Left cardiac atrium (tissue), 4 donors: ENCODE results near the gene MYH9. TPM values are rescaled to one million over a fixed set of nuclear protein-coding genes. Genes with fewer than 3 reads are reported as not detected.
A peak's percentile ranks its signal among the peaks of the same experiment; 100 is the strongest.
"Not testable (repeated sequence)": the region's sequence is repeated elsewhere in the genome, so short reads cannot be mapped to it uniquely, and the experiment has no call there.

Experiments used
- ATAC-seq, 2 donors: fragments of 200-7000 bp; cut with Tn5 transposase; one replicate each; pipeline ENCODE4 v1.9.1; 2020; ENCODE audit warnings: mild to moderate bottlenecking in 2 of 2, moderate library complexity in 2 of 2
- DNase-seq: peaks from one replicate; pipeline ENCODE4 v3.0.0-alpha.2; 2020
- intact Hi-C, 2 donors: fragments of 100-400 bp; cut with DNase I; formaldehyde crosslinking; loops; one replicate each; pipeline versions ENCODE4 v1.14.1 to v1.15.1; 2022 to 2023
- total RNA-seq, 2 donors: library from RNA; stranded (reverse); fragmentation: NEBNext Ultra II Directional; extraction: Animal tissue kit (Norgen Biotek cat#: 25700); gene quantifications; one replicate each; pipeline ENCODE4 v1.2.1, GENCODE V29; 2021
- donor health status: DM: no; HTN: yes; CAD: no.
- donor health status: DM: no; HTN: yes; CAD: no; lungs with severe emphysema.
- donor health status: DM: yes; HTN: yes; CAD: no.
- donor health status: Dilated cardiomyopathy.

MYH9 gene
- total RNA-seq, 2 donors from 2014 or later = 225 to 367 TPM

DNA sequence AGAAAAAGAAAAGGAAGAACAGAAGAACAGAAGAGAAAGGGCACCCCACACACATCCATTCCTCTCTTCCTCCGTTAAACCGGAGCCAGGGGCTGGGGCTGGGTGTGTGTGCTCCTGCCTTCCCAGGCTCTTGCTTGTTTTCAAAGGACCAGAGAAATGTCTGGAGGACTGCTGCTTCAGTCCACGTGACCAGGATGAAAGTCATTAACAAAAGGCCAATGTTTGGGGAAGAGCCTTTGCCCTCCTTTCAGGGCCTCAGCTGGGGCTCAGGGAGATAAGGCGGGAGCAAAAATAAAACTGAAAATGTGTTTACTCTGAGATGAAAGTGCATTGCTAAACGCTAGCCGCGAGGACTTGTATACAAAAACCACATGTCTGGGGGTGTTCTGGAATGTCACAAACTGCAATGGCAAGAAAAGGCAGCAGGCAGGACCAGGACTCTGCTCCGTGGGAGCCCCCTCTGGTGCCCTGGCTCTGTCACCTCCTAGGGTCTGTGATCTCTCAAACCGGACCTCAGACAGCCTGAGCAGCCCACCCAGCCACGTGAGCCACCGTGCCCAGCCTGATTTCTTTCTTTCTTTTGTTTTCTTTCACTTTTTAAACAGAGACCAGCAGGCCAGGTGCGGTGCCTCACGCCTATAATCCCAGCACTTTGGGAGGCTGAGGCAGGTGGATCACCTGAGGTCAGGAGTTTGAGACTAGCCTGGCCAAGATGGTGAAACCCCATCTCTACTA lies 31.6 kb upstream of the MYH9 start:
- ATAC-seq = peak; percentile 69 to 79
- peak; percentile 37 for DNase-seq
- intact Hi-C loops = loop anchor here in 1 of 2 donors (5.0 kb wide), 1 partner anchor 33 kb away; no protein-coding TSS in a partner anchor

DNA sequence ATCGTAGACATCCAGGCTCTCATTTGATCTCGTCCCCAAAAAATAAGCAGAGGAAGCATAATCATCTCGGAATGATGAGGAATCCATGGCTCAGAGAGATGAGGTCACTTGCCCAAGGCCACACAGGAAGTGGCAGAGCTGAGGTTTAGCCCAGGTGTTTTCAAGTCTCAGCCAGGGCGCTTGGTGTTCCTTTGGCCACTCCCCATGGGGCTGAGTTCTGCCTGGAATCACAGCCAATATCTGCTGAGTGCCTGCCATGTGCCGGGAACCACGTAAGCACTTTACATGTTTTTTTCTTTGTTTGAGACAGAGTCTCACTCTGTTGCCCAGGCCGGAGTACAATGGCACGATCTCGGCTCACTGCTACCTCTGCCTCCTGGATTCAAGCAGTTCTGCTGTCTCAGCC lies 29.5 kb upstream of the MYH9 start:
- DNase-seq = no peak
- intact Hi-C loops = loop anchor here in 1 of 2 donors (5.0 kb wide), 1 partner anchor 35 kb away; no protein-coding TSS in a partner anchor
- ATAC-seq = no peak

- intact Hi-C loops = loop anchor here in 1 of 2 donors (5.0 kb wide), 1 partner anchor 37 kb away; no protein-coding TSS in a partner anchor
- no peak for DNase-seq
Measured at GRCh38 chr22:36415415-36416168, 27.8 kb upstream of the MYH9 start.

GRCh38 chr22:36413022-36413775 lies 25.4 kb upstream of the MYH9 start:
- peak in 1 of 2 donors; percentile 67 for ATAC-seq
- no peak for DNase-seq
- intact Hi-C loops = no loop called here

More at GRCh38 chr22:36415415-36416168, 27.8 kb upstream of the MYH9 start:
- no peak for ATAC-seq

DNA sequence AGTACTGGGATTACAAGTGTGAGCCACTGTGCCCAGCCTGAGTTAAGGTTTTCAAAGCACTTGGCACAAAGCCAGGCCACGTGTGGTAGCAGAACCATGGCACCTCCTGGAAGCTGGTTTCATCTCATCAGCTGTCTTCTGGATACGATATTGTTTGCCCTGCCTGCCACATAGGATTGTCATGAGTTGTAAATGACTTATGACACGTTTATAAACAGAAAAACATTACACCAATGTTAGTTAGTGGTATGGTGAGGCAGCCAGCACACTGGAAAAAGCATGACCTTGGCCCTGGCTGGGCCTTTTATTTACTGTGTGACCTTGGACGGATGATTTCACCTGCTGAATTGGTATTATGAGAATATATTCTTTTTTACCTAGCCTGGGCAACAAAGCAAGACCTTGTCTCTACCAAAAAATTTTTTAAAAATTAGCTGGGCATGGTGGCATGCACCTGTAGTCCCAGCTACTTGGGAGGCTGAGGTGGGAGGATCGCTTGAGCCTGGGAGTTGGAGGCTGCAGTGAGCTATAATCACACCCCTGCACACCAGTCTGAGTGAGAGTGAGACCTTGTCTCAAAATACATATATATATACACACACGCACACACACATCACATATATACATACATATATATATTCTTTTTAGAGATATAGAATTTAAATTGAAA lies 24.0 kb upstream of the MYH9 start:
- ATAC-seq (no peak), DNase-seq (no peak)
- intact Hi-C loops = no loop called here

DNA sequence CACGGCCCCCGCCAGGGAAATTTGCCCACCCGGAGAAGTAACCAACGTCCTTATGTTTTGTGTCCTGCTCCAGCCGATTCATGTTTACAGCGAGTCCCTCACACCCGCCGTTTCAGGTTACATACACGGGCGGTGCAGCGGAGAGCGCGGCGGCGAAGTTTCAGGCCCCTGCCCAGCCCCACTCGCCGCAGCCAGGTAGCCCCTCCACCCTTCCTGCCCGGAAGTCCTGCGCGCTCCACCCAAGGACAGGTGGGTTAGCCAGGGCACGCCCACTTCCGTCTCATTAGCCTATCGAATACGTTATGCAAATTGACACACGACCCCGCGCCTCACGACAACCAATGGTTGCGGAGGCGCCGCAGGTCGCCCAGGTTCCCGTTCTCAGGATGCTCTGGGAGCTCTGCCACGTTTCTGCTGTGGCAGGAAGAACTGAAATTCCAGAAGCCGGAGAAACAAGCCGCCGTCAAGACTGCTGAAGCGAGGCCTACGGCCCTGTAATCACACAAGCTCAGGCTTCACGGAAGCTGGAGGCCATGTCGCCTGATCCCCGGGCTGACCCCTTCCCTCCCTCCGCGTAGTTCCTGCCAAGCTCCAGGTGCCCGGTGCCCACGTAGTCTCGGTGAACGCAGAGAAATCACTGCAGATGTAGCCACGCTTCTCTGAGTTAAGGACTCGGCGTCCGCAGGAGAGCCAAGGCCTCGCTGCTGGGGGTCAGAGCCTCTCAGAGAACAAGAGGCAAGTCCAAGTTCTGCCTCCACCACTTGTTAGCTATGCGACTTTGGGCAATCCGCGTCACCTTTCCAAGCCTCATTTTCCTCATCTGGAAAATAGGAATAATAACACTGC lies 22.4 kb upstream of the MYH9 start:
- ATAC-seq (peak; percentile 87 to 94), DNase-seq (peak; percentile 86)
- intact Hi-C loops = no loop called here

DNA sequence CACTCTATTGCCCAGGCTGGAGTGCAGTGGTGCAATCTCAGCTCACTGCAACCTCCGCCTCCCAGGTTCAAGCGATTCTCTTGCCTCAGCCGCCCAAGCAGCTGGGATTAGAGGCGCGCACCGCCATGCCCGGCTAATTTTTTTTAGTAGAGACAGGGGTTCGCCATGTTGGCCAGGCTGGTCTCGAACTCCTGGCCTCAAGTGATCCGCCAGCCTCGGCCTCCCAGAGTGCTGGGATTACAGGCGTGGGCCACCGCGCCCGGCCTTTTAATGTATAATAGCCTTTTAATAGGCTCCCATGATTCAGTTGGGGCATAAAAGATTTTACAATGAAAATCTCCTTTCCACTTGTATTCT lies 21.8 kb upstream of the MYH9 start:
- peak in 1 of 2 donors; percentile 2 for ATAC-seq
- DNase-seq, intact Hi-C loops: not testable (repeated sequence)

DNA sequence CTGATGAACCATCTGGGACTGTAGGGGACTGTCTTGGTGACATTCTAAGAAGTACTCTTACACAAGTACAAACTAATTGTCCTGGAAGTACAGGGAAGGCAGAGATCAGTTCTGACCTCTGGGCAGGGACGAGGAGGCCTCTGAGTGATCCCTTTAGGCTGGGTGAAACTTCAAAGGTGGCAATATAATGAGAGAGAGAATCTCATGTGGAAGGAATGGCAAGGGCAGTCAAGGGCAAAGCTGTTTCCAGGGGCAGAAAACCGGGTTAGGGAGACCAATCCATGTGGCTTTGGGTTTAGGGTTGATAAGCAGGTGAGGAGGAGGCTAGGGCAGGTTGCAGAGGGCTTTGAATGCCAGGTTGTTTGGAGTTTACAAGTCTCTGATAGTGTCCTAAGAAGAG lies 21.3 kb upstream of the MYH9 start:
- ATAC-seq = no peak
- intact Hi-C loops = no loop called here
- no peak for DNase-seq

DNA sequence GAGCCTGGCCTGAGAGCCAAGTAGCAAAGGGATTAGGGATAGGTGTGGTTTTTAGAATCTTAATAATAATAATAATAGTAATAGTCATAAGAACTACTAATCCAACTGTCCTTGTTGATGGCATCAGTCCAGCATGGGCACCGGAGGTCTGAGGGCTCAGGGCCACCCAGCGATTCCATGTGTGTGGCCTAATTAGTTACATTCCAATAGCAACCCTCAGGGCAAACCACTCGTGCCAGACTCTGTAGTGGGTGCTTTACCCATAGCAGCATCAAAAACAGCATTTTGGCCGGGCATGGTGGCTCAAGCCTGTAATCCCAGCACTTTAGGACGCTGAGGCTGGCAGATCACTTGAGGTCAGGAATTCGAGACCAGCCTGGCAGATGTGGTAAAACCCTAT lies 19.0 kb upstream of the MYH9 start:
- ATAC-seq (no peak), DNase-seq (no peak)
- intact Hi-C loops = no loop called here

DNA sequence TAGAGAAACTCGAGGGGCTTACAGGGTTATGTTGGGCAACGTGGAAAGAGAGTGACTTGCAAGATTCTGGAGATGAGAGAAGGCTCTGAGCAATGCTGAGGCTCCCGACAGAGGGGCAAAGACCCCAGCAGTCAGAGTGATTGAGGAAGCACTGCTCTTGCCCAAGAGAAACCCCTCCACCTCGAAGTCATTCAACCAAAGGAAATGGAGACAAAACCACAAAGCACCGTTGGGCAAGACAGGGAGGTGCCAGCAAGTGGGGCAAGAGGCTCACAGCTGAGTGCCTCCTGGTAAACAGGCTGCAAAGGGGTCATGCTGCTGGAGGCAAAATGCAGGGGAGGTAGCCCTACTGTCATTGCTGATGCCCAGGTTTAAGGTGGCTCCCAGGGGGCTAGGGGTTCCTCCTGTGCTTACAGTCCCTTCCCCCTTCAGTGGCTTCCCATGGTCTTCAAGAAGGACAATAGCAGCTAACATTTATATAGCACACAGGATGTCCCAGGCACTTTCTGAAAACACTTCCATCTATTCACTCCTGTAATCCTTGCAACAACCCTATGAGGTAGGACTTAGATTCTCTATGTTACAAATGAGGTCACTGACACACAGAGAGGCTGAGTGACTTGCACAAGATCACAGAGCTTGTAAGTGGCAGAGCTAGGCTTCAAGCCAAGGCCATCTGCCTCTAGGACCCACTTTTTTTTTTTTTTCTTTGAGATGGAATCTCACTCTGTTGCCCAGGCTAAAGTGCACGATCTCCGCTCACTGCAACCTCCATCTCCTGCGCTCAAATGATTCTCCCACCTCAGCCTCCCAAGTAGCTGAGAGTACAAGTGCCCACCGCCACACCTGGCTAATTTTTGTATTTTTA lies 18.1 kb upstream of the MYH9 start:
- DNase-seq (no peak), ATAC-seq (no peak)
- intact Hi-C loops = no loop called here

DNA sequence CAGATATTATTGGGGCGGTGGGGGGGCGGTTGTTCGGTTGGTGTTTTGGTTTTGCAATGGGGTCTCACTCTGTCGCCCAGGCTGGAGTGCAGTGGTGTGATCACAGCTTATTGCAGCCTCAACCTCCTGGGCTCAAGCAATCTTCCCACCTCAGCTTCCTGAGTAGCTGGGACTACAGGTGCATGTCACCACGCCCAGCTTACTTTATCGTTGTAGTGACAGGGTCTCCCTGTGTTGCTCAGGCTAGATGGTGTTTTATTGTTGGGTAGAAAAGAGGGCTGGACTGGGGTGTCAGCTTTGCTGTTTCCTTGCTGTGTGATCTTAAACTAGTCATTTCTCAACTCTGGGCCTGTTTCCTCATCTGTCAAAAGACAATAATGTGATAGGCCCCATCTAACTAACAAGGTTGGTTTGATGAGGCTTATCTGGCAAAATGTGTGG lies 17.5 kb upstream of the MYH9 start:
- intact Hi-C loops = no loop called here
- DNase-seq (no peak), ATAC-seq (no peak)

DNA sequence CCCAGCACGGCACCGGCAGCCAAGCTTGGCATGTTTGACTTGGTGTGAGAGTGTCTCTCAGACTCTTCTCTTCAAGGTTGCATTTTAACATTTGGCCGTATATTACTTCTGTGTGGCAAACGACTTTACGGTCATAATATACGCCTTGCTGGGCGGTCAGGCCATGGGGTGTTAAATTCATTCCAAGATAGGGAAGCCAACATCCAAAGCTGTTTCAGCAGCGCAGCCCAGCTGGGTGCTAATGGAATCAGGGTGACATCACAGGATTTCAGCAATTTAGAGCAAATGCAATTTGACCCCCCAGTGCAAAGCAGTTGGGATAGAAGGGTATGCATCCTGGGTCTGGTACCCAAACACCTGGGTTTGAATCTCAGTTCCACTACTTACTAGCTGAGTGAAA lies 16.7 kb upstream of the MYH9 start:
- intact Hi-C loops = no loop called here
- ATAC-seq = no peak

DNA sequence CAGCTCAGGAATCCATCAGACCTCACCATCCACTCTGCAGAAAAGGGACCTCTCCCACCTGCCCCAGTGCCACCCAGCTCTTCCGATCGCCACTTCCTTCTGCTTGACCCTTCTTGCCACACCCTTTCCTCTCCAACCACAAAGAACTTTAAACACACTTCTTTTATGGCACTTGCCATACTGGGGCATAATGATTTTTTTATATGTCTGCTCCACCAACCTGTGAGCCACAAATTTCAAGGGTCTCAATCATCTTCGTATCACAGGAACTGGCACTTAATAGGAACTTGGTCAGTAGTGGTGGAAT lies 11.7 kb upstream of the MYH9 start:
- no peak for DNase-seq
- intact Hi-C loops = loop anchor here in 1 of 2 donors (10.0 kb wide), 1 partner anchor 45 kb away; no protein-coding TSS in a partner anchor
- no peak for ATAC-seq

More for the DNA sequence above, 16.7 kb upstream of the MYH9 start:
- DNase-seq = no peak

DNA sequence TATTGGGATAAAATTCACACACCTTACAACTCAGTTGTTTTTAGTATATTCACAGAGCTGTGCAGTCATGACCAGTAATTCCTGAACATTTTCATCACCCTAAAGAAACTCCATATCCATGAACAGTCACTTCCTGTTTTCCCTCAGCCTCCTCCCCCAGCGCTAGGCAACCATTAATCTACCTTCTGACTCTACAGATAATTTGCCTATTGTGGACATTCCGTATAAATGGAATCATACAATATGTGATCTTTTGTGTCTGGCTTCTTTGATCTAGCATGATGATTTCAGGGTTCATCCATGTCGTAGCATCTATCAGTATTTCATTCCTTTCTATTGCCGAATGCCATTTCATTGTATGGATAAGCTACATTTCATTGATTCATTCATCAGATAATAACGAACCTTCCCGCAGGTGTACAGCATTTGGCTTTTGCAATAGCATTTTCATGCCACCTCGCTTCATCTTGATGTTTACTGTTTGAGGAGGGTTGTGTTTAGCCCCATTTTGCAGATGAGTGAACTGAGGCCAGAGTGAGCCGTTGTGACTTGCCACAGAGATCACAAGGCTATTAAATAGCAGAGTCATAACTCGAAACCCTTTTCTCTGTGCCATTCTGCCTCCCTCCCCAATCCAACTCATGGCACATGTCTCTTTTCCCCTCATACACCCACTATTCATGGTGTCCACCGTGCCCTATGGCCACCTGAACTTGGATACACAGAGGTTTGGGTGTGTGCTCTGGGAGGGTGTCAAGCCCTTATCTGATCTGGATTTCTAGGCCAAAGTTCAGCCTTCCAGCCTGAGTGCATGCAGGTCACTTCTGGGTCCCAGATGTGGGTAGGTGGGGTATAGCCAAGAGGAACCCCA lies 11.1 kb upstream of the MYH9 start:
- intact Hi-C loops = loop anchor here in 1 of 2 donors (10.0 kb wide), 1 partner anchor 46 kb away; no protein-coding TSS in a partner anchor

GRCh38 chr22:36397131-36398093 lies 9.6 kb upstream of the MYH9 start:
- DNase-seq = no peak
- peak in 1 of 2 donors; percentile 31 for ATAC-seq
- intact Hi-C loops = loop anchor here in 1 of 2 donors (10.0 kb wide), 1 partner anchor 47 kb away; no protein-coding TSS in a partner anchor

More for the DNA sequence above, 11.1 kb upstream of the MYH9 start:
- ATAC-seq = no peak
- no peak for DNase-seq
